Stimulated activated naive CD8-positive, alpha-beta T cell treated with anti-CD3 and anti-CD28 coated beads, Interleukin-15, amount 100 ng/mL, for 72 hours (primary cell): ENCODE results near the gene TMEM45A.
A peak's percentile ranks its signal among the peaks of the same experiment; 100 is the strongest.
"Not testable (repeated sequence)": the region's sequence is repeated elsewhere in the genome, so short reads cannot be mapped to it uniquely, and the experiment has no call there.

Experiments
- ATAC-seq: fragments of 150-1000 bp; cut with Tn5 transposase; 2 replicates; pipeline ENCODE4 v1.10.0; 2021; ENCODE audit warnings: mild to moderate bottlenecking, moderate library complexity
- DNase-seq, 2 donors: peaks; one replicate each; pipeline ENCODE4 v3.0.0; 2021 to 2022
- H3K27ac Mint-ChIP-seq, 2 donors: one replicate each; pipeline ENCODE4 v1.8.0; 2022; ENCODE audit warnings: mild to moderate bottlenecking in 2 of 2, mixed read lengths in 2 of 2, moderate library complexity in 2 of 2
- H3K27me3 Mint-ChIP-seq: one replicate; pipeline ENCODE4 v1.8.0; 2022; ENCODE audit warnings: mixed read lengths
- H3K4me1 Mint-ChIP-seq: one replicate; pipeline ENCODE4 v1.8.0; 2022; ENCODE audit warnings: mild to moderate bottlenecking, mixed read lengths
- H3K4me3 Mint-ChIP-seq, 2 donors: one replicate each; pipeline ENCODE4 v1.8.0; 2022; ENCODE audit warnings: mild to moderate bottlenecking in 2 of 2, mixed read lengths in 2 of 2, moderate library complexity in 1 of 2
- H3K9me3 Mint-ChIP-seq, 2 donors: one replicate each; pipeline ENCODE4 v1.8.0; 2022; ENCODE audit warnings: mixed read lengths in 2 of 2

The TMEM45A gene, protein sequence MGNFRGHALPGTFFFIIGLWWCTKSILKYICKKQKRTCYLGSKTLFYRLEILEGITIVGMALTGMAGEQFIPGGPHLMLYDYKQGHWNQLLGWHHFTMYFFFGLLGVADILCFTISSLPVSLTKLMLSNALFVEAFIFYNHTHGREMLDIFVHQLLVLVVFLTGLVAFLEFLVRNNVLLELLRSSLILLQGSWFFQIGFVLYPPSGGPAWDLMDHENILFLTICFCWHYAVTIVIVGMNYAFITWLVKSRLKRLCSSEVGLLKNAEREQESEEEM

DNA sequence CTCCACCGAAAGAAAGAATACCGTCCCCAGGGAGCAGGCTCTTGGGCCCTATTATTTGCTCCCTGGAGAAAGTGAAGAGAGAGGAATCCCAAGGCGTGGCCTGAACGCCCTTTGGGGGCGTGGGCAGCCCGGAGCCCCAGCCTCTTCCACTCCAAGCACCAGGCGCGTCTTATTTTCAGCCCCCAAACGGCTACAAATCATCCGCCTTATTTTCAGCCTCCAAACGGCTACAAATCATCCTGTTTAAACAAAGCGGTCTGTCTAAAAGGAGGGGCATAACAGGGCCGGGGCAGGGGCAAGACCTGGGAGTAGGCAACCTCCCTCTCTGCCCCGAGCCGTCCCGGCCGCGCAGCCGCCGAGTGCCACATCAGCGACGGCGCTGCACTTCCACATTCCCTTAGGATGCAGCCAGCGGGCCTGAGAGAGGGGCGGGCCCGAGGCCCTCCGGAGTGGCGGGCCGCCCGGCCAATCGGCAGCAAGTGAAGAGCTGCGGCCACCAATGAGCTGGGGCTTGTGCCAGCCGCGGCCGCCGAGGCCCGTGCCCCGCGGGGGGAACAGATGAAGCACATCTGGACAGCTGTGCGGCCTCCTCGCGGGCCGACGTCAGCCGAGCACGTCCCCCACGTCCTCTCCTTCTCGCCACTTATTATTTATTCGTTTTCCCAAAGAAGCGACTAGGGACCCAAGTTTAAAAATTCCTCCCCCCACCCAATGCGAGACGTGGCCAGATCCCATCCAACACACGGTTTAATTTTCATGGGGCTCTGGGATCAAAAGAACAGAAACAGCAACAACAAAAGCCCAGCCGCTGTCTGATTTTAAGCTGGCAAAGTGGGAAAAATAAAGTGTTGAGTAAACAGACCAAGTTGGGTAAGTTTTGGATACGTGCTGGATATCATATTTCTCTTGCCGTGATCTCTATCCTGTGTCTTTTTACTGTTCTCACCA, at the start of gene TMEM45A:
Gene TMEM45A (plus strand): TSS at position 561 of the 948 bp plus-strand sequence. CDS start 62,593 bp downstream, outside the sequence.
- ATAC-seq (peak; percentile 94), DNase-seq (peak; percentile 80 to 84)
- Mint-ChIP-seq H3K27me3 (peaks cover 45% of the 10 kb centered on the region), H3K27ac (peak within 1 kb of the TSS in 1 of 2 donors; percentile 10), H3K4me3 (peak within 1 kb of the TSS; percentile 83 to 86), H3K9me3 (no peaks in the 10 kb centered on the region), H3K4me1 (peaks cover 9% of the 10 kb centered on the region)

DNA sequence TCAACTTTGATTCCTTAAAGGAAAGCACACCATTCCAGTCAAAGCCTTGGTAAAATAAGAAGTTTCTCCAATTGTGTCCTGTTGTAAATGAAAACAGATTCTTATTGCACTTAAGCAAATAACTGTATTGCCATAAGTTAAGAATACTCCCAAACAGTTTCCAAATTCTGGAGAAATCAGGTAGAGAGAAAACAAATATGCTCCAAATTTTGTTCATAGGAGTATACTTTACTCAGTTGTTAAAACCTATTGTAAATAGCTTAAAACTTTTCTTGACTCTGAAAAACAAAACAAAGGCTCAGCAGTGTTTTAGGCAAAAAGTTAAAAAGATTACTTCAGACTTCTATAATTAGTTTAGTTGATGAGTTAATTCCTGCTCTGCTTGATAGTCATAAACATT, 48.7 kb upstream of the TMEM45A start:
- DNase-seq, result no peak
- H3K27ac Mint-ChIP-seq, result no peak overlapping the region
- H3K27me3 Mint-ChIP-seq, result no peaks in the 10 kb centered on the region
- H3K4me1 Mint-ChIP-seq, result peaks cover 9% of the 10 kb centered on the region
- peaks cover 0 to 5% of the 10 kb centered on the region in 2 donors for H3K9me3 Mint-ChIP-seq
- no peak for ATAC-seq
- H3K4me3 Mint-ChIP-seq, result no peak overlapping the region

DNA sequence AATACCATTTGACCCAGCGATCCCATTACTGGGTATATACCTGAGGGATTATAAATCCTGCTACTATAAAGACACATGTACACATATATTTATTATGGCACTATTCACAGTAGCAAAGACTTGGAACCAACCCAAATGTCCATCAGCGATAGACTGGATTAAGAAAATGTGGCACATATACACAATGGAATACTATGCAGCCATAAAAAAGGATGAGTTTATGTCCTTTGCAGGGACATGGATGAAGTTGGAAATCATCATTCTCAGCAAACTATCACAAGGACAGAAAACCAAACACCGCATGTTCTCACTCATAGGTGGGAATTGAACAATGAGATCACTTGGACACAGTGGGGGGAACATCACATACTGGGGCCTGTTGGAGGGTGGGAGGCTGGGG, 45.4 kb upstream of the TMEM45A start:
- H3K9me3 Mint-ChIP-seq, H3K4me3 Mint-ChIP-seq, H3K27me3 Mint-ChIP-seq, H3K4me1 Mint-ChIP-seq, ATAC-seq, DNase-seq, H3K27ac Mint-ChIP-seq: not testable (repeated sequence)

DNA sequence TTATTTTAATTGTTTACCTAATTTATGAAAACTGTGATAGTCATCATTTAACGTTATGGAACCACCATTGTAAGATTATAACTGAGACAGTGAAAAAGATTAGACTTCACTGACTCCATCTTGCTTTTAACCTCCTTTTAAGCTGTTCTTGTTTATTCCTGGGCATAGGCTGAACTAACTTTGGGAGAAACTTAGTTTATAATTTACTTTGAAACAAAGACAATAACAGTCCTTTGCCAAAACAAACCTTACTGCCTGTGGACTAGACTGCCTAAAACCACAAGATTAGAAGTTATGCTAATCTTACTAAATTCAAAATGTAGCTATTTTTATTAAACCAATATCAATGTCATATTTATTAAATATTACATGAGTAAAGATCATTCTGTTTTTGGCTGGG, 44.3 kb upstream of the TMEM45A start:
- no peak overlapping the region for H3K27ac Mint-ChIP-seq
- no peak for ATAC-seq

DNA sequence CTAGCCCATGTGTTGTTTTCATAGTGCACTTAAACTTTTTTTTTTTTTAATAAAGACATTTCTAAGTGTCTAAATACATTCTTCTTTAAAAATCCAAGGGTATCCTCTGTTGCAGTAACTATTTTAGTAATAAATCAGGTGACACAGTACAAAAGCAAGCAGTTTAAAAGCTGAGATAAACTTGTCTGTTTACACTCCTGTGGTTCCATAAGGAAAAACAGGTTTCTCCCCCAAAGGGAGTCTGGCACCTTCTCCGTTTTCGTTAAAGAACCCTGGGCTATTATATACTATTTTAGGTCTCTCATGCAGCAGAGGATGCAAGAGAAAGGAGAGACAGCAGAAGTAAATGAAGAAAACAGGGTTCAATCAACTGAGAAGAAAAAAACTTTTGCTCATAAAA, 43.2 kb upstream of the TMEM45A start:
- H3K27me3 Mint-ChIP-seq, result no peaks in the 10 kb centered on the region
- ATAC-seq (no peak), DNase-seq (no peak)
- H3K4me3 Mint-ChIP-seq, result no peak overlapping the region
- H3K27ac Mint-ChIP-seq, result no peak overlapping the region
- H3K4me1 Mint-ChIP-seq, result no peaks in the 10 kb centered on the region
- H3K9me3 Mint-ChIP-seq, result no peaks in the 10 kb centered on the region

More for the DNA sequence above, 44.3 kb upstream of the TMEM45A start:
- no peak for DNase-seq
- no peak overlapping the region for H3K4me3 Mint-ChIP-seq
- H3K4me1 Mint-ChIP-seq, result no peaks in the 10 kb centered on the region
- peaks cover 0 to under 1% of the 10 kb centered on the region in 2 donors for H3K9me3 Mint-ChIP-seq
- H3K27me3 Mint-ChIP-seq, result no peaks in the 10 kb centered on the region

DNA sequence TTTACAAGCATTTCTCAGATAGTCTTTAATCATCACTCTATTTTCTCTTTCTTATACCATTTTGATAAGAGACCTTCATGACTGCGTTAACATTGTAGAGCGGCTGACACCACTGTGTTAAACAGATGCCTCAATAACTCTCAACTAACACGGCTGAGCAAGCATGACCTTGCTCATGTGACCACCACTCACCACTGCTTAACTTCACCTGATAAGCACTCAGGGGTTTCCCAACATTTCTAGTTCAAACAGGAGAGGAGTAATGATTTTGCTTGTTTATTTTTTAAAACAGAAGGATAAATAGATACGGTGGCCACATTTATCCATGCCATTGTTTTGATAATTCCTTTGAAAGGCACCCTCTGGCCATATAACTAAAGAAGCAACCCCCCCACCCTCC, 37.7 kb upstream of the TMEM45A start:
- Mint-ChIP-seq H3K9me3 (no peaks in the 10 kb centered on the region), H3K27ac (no peak overlapping the region), H3K4me3 (no peak overlapping the region), H3K27me3 (no peaks in the 10 kb centered on the region), H3K4me1 (no peaks in the 10 kb centered on the region)
- ATAC-seq (no peak), DNase-seq (no peak)

DNA sequence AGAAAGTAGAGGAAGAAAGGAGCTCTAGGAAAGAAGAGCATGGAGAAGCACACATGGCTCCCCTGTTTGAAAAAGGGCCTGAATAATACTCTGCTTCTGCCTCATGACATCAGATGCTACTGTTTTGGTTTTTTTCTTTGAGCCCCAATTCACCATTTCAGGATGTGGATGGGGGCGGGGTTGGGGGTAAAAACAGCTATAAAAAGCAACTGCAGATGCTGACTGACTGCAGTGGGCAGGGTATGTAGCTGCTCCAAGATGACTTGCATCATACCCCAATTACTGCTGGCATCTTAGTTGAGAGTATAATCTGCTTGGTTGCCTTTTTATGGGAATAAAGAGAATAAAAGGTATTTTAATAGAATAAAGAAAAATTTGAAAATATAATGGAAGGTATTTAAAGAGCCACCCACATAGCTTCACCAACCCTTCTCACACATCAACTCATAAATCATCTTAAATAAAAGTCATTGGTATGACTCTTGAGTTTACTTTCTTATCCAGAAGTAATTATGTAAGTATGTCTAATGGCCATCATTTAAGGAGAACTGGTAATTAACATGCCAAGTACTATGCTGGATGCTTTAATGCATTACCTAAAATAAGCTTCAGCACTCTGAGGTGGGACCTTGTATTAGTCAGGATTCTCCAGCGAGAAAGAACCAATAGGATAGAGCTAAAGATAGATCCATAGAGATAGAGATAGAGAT, 36.4 kb upstream of the TMEM45A start:
- no peaks in the 10 kb centered on the region for H3K27me3 Mint-ChIP-seq
- no peak for DNase-seq
- no peak overlapping the region for H3K27ac Mint-ChIP-seq
- no peak overlapping the region for H3K4me3 Mint-ChIP-seq
- H3K9me3 Mint-ChIP-seq, result no peaks in the 10 kb centered on the region
- no peaks in the 10 kb centered on the region for H3K4me1 Mint-ChIP-seq
- ATAC-seq, result no peak

DNA sequence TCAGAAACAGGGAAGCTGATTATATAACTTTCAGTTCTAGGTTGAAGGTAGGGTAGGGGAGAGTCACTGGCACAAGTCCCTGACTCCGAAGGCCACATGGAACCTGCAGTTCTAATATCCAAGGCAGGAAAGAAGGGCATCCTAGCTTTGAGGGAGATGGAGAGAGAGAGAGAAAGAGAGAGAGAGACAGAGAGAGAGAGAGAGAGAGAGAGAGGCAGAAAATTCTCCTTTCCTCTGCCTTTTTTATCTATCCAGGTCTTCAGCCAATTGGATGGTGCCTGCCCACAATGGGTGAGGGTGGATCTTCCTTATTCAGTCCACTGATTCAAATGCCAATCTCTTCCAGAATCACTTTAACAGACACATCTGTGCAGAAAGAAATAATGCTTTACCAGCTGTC, 35.7 kb upstream of the TMEM45A start:
- H3K27me3 Mint-ChIP-seq, result no peaks in the 10 kb centered on the region
- no peak for ATAC-seq
- no peak for DNase-seq
- H3K4me1 Mint-ChIP-seq, result no peaks in the 10 kb centered on the region
- no peaks in the 10 kb centered on the region for H3K9me3 Mint-ChIP-seq
- no peak overlapping the region for H3K4me3 Mint-ChIP-seq
- H3K27ac Mint-ChIP-seq, result no peak overlapping the region

DNA sequence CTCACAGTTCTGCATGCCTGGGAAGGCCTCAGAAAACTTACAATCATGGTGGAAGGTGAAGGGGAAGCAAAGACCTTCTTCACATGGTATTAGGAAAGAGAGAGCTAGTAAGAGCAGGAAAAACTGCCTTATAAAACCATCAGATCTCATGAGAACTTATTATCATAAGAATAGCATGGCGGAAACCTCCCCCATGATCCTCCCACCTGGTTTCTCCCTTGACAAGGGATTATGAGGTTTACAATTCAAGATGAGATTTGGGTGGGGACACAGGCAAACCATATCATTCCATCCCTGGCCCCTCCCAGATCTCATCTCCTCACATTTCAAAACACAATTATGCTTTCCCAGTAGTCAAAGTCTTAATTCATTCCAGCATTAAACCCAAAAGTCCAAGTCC, 34.6 kb upstream of the TMEM45A start:
- no peaks in the 10 kb centered on the region for H3K27me3 Mint-ChIP-seq
- no peaks in the 10 kb centered on the region for H3K9me3 Mint-ChIP-seq
- H3K27ac Mint-ChIP-seq, result no peak overlapping the region
- DNase-seq, result no peak
- H3K4me3 Mint-ChIP-seq, result no peak overlapping the region
- ATAC-seq, result no peak
- no peaks in the 10 kb centered on the region for H3K4me1 Mint-ChIP-seq

DNA sequence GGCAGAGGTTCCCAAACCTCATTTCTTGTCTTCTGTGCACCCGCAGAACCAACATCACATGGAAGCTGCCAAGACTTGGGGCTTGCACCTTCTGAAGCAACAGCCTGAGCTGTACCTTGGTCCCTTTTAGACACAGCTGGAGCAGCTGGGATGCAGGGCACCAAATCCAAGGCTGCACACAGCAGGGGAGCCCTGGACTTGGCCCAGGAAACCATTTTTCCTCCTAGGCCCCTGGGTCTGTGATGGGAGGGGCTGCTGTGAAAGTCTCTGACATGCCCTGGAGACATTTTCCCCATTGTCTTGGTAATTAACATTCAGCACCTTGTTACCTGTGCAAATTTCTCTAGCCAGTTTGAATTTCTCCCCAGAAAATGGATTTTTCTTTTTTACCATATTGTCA, 33.6 kb upstream of the TMEM45A start:
- ATAC-seq, result no peak
- Mint-ChIP-seq H3K27me3 (no peaks in the 10 kb centered on the region), H3K9me3 (no peaks in the 10 kb centered on the region)

DNA sequence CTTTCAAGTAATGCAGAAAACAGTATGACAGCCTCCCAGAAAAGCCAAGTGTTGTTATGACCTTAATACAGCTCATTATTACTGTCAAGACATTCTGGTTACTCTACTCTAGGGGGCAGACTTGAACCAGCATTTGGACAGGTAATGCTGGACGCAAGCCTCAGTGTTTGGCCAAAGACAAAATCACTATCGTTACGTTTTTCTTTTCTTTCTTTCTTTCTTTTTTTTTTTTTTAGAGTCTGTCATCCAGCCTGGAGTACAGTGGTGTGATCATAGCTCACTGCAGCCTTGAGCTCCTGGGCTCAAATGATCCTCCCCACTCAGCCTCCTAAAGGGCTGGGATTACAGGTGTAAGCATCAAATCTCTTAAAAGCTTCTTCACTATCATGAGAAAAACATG, 29.4 kb upstream of the TMEM45A start:
- Mint-ChIP-seq H3K4me3 (peak overlapping the region in 1 of 2 donors; percentile 17), H3K27ac (no peak overlapping the region), H3K4me1 (peaks cover 8% of the 10 kb centered on the region), H3K9me3 (no peaks in the 10 kb centered on the region), H3K27me3 (no peaks in the 10 kb centered on the region)
- ATAC-seq, result peak; percentile 86
- peak in 1 of 2 donors; percentile 15 for DNase-seq

More for the DNA sequence above, 33.6 kb upstream of the TMEM45A start:
- Mint-ChIP-seq H3K4me1 (no peaks in the 10 kb centered on the region), H3K4me3 (no peak overlapping the region), H3K27ac (no peak overlapping the region)
- DNase-seq, result no peak

DNA sequence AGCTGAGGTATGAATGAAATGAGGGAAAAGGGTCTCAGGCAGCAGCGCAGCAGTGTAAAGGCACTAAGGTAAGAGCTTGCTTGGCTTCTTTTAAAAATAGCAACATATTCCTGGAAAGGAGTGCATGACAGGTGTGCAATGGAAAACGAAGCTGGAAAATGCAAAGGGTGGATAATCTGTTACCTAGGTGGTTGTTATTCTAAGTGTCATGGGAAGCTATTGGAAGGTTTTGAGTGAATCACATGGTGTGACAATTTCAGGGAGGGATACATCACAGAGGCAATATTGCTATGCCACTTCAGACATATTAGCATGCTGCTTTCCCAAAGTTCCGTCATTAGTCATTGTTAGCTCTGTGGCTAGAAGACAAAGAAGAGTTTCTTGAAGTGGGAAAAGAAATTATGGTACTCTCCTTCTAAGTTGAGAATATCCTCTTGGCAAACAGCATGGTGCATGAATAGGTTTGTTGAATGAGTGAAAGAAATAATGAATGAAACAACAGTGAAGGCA, 28.7 kb upstream of the TMEM45A start:
- Mint-ChIP-seq H3K4me3 (no peak overlapping the region), H3K27me3 (no peaks in the 10 kb centered on the region), H3K27ac (no peak overlapping the region), H3K9me3 (peaks cover 0 to 2% of the 10 kb centered on the region in 2 donors), H3K4me1 (peaks cover 8% of the 10 kb centered on the region)
- DNase-seq (no peak), ATAC-seq (no peak)

DNA sequence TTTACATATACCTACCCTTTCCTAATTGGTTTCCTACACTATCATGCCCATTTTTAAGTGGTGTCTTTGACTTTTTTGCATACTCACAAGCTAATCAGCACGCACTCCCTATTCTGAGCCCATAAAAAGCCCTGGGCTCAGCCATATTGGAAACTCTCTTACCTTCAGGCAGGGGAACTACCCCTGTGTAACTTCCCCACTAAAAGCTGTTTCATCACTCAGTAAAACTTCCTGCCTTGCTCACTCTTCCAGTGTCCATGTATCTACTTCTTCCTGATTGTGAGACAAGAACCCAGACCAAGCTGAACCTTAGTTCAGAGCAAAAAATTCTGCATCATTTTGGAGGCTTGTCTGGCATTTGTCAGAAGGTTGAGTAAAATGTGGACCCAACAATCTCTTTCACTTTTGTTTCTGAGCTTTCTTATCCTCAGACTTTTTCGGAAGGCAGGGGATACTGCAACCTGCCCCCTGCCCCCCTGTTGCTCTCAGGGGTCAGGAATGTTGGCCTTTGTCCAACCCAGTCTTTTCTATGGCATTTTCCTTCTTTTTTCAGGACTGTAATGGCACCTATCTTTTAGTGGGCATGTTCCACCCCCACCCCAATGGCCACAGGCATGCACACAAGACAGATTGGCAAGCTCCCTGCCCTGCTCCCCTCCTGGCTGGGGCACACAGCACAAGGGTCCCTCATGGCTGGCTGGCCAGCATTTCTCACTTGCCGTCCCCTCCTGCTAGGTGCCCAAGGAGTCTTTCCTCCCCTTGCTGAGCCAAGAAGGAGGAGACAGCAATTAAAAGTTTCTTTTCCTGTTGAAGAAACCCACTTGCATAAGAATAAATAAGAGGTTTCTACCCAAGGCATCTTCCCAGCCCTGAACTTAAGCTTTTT, 26.3 kb upstream of the TMEM45A start:
- DNase-seq (no peak), ATAC-seq (peak; percentile 48)
- no peaks in the 10 kb centered on the region for H3K27me3 Mint-ChIP-seq
- peaks cover 8% of the 10 kb centered on the region for H3K4me1 Mint-ChIP-seq
- H3K9me3 Mint-ChIP-seq, result peaks cover 10 to 23% of the 10 kb centered on the region in 2 donors
- H3K27ac Mint-ChIP-seq, result peak overlapping the region; percentile 45 to 87
- H3K4me3 Mint-ChIP-seq, result peak overlapping the region; percentile 10 to 14

DNA sequence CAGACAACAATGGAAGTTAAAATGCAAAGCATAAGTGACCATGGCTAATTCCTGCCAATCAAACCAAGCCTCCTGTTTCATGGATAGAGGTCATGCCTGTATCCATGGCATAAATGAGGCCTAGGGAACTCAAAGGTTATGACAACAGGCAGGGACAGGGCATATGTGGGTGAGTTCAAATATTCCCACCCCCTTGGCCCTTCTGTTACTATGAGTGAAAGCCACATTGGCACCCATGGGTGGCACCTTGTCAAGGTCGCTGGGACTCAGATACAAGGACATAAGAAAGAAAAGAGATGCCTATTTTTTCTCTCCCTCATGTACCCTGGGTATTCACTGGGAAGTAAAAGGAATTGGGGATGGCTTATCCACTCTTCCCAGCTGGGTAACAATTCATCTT, 25.3 kb upstream of the TMEM45A start:
- peaks cover 8% of the 10 kb centered on the region for H3K4me1 Mint-ChIP-seq
- no peak for ATAC-seq
- H3K27ac Mint-ChIP-seq, result no peak overlapping the region

More for the DNA sequence above, 25.3 kb upstream of the TMEM45A start:
- Mint-ChIP-seq H3K27me3 (no peaks in the 10 kb centered on the region), H3K9me3 (peaks cover 10 to 23% of the 10 kb centered on the region in 2 donors), H3K4me3 (no peak overlapping the region)
- no peak for DNase-seq
